Measurements from ENCODE around the gene CYP24A1. TPM values are rescaled to one million over a fixed set of nuclear protein-coding genes. Genes with fewer than 3 reads are reported as not detected.
A peak's percentile ranks its signal among the peaks of the same experiment; 100 is the strongest.

Gene CYP24A1
- total and polyA plus RNA-seq, 8 donors = 0.09 TPM; not detected in 7

- Histone ChIP-seq H3K27ac (peak within 1 kb of the TSS; percentile 96 to 99 (median 98)), H3K9me3 (no peaks in the 10 kb centered on the region), H3K4me1 (peaks cover 0 to 12% (median 0%) of the 10 kb centered on the region in 3 donors), H3K4me3 (peak within 1 kb of the TSS; percentile 91 to 98 (median 96)), H3K36me3 (no peaks in the 10 kb centered on the region), H3K27me3 (no peaks in the 10 kb centered on the region)
- ATAC-seq = peak; percentile 96 to 98 (median 97)
- TF ChIP-seq, protein P1, sequence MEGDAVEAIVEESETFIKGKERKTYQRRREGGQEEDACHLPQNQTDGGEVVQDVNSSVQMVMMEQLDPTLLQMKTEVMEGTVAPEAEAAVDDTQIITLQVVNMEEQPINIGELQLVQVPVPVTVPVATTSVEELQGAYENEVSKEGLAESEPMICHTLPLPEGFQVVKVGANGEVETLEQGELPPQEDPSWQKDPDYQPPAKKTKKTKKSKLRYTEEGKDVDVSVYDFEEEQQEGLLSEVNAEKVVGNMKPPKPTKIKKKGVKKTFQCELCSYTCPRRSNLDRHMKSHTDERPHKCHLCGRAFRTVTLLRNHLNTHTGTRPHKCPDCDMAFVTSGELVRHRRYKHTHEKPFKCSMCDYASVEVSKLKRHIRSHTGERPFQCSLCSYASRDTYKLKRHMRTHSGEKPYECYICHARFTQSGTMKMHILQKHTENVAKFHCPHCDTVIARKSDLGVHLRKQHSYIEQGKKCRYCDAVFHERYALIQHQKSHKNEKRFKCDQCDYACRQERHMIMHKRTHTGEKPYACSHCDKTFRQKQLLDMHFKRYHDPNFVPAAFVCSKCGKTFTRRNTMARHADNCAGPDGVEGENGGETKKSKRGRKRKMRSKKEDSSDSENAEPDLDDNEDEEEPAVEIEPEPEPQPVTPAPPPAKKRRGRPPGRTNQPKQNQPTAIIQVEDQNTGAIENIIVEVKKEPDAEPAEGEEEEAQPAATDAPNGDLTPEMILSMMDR (IDR thresholded peaks at IDR 0.05) = peak; percentile 63 to 74 (median 66)
- FAIRE-seq = no peak
- intact Hi-C loops (cut with DNase I) = loop anchor here in 1 of 3 donors (5.0 kb wide), 1 partner anchor 429 kb away; no protein-coding TSS in a partner anchor
- WGBS, 2 donors = 0 to 1% methylated on average over 70 to 76 of the region's 76 CpGs
- DNase-seq = peak; percentile 75 to 92 (median 82)
These were observed 34.2 kb upstream of the CYP24A1 start, which contains the start of gene PFDN4 for GRCh38 chr20:54207743-54208547. TSS of gene PFDN4 (plus strand) at chr20:54208087. CDS start at chr20:54208101, 14 bp downstream.

- TF ChIP-seq, protein P1 (IDR thresholded peaks at IDR 0.05) = no peak
- Histone ChIP-seq H3K27ac (peak overlapping the region; percentile 96 to 99 (median 98)), H3K9me3 (no peaks in the 10 kb centered on the region), H3K27me3 (no peaks in the 10 kb centered on the region), H3K4me3 (peak overlapping the region in 2 of 4 donors; percentile 98), H3K4me1 (peaks cover 0 to 12% (median 0%) of the 10 kb centered on the region in 3 donors), H3K36me3 (no peaks in the 10 kb centered on the region)
- 51 to 52% methylated on average over 7 of the region's 7 CpGs for WGBS, 2 donors
- intact Hi-C loops (cut with DNase I) = loop anchor here in 1 of 3 donors (5.0 kb wide), 1 partner anchor 430 kb away; no protein-coding TSS in a partner anchor
- ATAC-seq (no peak), FAIRE-seq (no peak), DNase-seq (no peak)
These were observed 33.4 kb upstream of the CYP24A1 start for GRCh38 chr20:54207053-54207742.

GRCh38 chr20:54205450-54205849, 31.7 kb upstream of the CYP24A1 start:
- 75 to 88% methylated on average over 8 of the region's 8 CpGs for WGBS, 2 donors
- intact Hi-C loops (cut with DNase I) = loop anchor here in 1 of 3 donors (5.0 kb wide), 1 partner anchor 432 kb away; no protein-coding TSS in a partner anchor
- peaks cover 0 to 12% (median 0%) of the 10 kb centered on the region in 3 donors for H3K4me1 ChIP-seq

DNA sequence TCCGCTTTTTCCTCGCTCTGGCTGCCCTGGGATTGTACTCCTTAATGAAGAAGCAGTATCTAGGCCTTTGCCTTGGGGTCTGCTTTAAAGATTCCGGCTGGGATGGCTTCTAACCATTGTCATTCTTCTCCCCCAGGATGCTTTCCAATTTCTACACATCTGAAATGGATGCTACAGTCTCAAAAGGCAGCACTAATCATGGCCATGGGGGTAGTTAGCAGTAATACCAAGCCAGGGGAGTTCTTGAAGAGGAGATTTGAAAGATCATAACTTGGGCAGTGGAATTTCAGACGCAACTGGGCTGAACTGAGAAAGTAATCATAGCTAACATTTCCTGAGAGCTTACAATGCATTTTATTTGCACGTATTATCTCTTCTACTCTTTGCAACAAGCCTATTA, 30.7 kb upstream of the CYP24A1 start:
- Histone ChIP-seq H3K27me3 (no peaks in the 10 kb centered on the region), H3K36me3 (no peaks in the 10 kb centered on the region), H3K9me3 (no peaks in the 10 kb centered on the region), H3K4me1 (peaks cover 0 to 7% (median 0%) of the 10 kb centered on the region in 3 donors), H3K4me3 (no peak overlapping the region), H3K27ac (no peak overlapping the region)
- intact Hi-C loops (cut with DNase I) = loop anchor here in 1 of 3 donors (5.0 kb wide), 1 partner anchor 107 kb away; no protein-coding TSS in a partner anchor
- FAIRE-seq (no peak), DNase-seq (no peak), ATAC-seq (no peak)
- TF ChIP-seq, protein P1 (IDR thresholded peaks at IDR 0.05) = no peak
- WGBS, 2 donors = 71 to 78% methylated on average over 5 of the region's 5 CpGs

More at GRCh38 chr20:54205450-54205849, 31.7 kb upstream of the CYP24A1 start:
- Histone ChIP-seq H3K9me3 (no peaks in the 10 kb centered on the region), H3K27ac (no peak overlapping the region), H3K36me3 (no peaks in the 10 kb centered on the region), H3K4me3 (no peak overlapping the region), H3K27me3 (no peaks in the 10 kb centered on the region)
- TF ChIP-seq, protein P1 (IDR thresholded peaks at IDR 0.05) = no peak
- FAIRE-seq (no peak), ATAC-seq (no peak), DNase-seq (no peak)
